Muscle of arm (tissue), 14 donors: ENCODE data around the gene LAPTM4A. TPM values are rescaled to one million over a fixed set of nuclear protein-coding genes. Genes with fewer than 3 reads are reported as not detected.
"Not testable (repeated sequence)": the region's sequence is repeated elsewhere in the genome, so short reads cannot be mapped to it uniquely, and the experiment has no call there.

Experiments used
- DNase-seq: peaks from one replicate; pipeline ENCODE4 v3.0.0-alpha.2; 2013
- long read RNA-seq, 11 donors: transcript quantifications; one replicate each; lab custom pipeline, GENCODE V29; 2026
- polyA plus RNA-seq, 12 donors: library from polyadenylated mRNA; unstranded; fragments of 120-200 nt; gene quantifications; one replicate each; pipeline ENCODE4 v1.2.1, GENCODE V29; 2013; ENCODE audit not compliant: insufficient read length in 12 of 12

Gene LAPTM4A
- polyA plus RNA-seq: 100 to 1,000 TPM in 11 of 12 donors, not detected in 1; 297 to 476 (median 385) TPM
- long read RNA-seq, donor 1, transcript LAPTM4A-201 (7 exons, 1,765 nt): major isoform, 179 of 356 reads
- long read RNA-seq, donor 1, transcript LAPTM4A-202 (3 exons, 487 nt): minor isoform, 9 of 356 reads
- long read RNA-seq, donor 1, partial matches to known transcripts: 159 of 356 reads
- long read RNA-seq, donor 1, other reads (novel, unspliced or antisense): 9 of 356 reads
- long read RNA-seq, donor 2, transcript LAPTM4A-202 (3 exons, 487 nt): minor isoform, 5 of 419 reads
- long read RNA-seq, donor 2, transcript LAPTM4A-201 (7 exons, 1,765 nt): major isoform, 306 of 419 reads
- long read RNA-seq, donor 2, partial matches to known transcripts: 108 of 419 reads
- long read RNA-seq, donor 2, other reads (novel, unspliced or antisense): 0 of 419 reads
- long read RNA-seq, donor 3, transcript LAPTM4A-201 (7 exons, 1,765 nt): major isoform, 142 of 180 reads
- long read RNA-seq, donor 3, partial matches to known transcripts: 36 of 180 reads
- long read RNA-seq, donor 3, other reads (novel, unspliced or antisense): 0 of 180 reads
- long read RNA-seq, donor 4, transcript LAPTM4A-201 (7 exons, 1,765 nt): major isoform, 101 of 146 reads
- long read RNA-seq, donor 4, partial matches to known transcripts: 45 of 146 reads
- long read RNA-seq, donor 4, other reads (novel, unspliced or antisense): 0 of 146 reads
- long read RNA-seq, donor 5, transcript LAPTM4A-201 (7 exons, 1,765 nt): major isoform, 434 of 694 reads
- long read RNA-seq, donor 5, transcript LAPTM4A-202 (3 exons, 487 nt): minor isoform, 5 of 694 reads
- long read RNA-seq, donor 5, partial matches to known transcripts: 243 of 694 reads
- long read RNA-seq, donor 5, other reads (novel, unspliced or antisense): 12 of 694 reads
- long read RNA-seq, donor 6, transcript LAPTM4A-201 (7 exons, 1,765 nt): major isoform, 148 of 327 reads
- long read RNA-seq, donor 6, partial matches to known transcripts: 175 of 327 reads
- long read RNA-seq, donor 6, other reads (novel, unspliced or antisense): 0 of 327 reads
- long read RNA-seq, donor 7, transcript LAPTM4A-201 (7 exons, 1,765 nt): major isoform, 117 of 160 reads
- long read RNA-seq, donor 7, partial matches to known transcripts: 40 of 160 reads
- long read RNA-seq, donor 7, other reads (novel, unspliced or antisense): 0 of 160 reads
- long read RNA-seq, donor 8, transcript LAPTM4A-201 (7 exons, 1,765 nt): major isoform, 308 of 460 reads
- long read RNA-seq, donor 8, partial matches to known transcripts: 129 of 460 reads
- long read RNA-seq, donor 8, other reads (novel, unspliced or antisense): 21 of 460 reads
- long read RNA-seq, donor 9, transcript LAPTM4A-201 (7 exons, 1,765 nt): major isoform, 180 of 278 reads
- long read RNA-seq, donor 9, transcript LAPTM4A-202 (3 exons, 487 nt): minor isoform, 6 of 278 reads
- long read RNA-seq, donor 9, partial matches to known transcripts: 92 of 278 reads
- long read RNA-seq, donor 9, other reads (novel, unspliced or antisense): 0 of 278 reads
- long read RNA-seq, donor 10, transcript LAPTM4A-201 (7 exons, 1,765 nt): major isoform, 248 of 336 reads
- long read RNA-seq, donor 10, partial matches to known transcripts: 76 of 336 reads
- long read RNA-seq, donor 10, other reads (novel, unspliced or antisense): 9 of 336 reads
- long read RNA-seq, donor 11, transcript LAPTM4A-201 (7 exons, 1,765 nt): major isoform, 336 of 477 reads
- long read RNA-seq, donor 11, partial matches to known transcripts: 133 of 477 reads
- long read RNA-seq, donor 11, other reads (novel, unspliced or antisense): 8 of 477 reads

GRCh38 chr2:20051532-20052228, at the start of gene LAPTM4A:
TSS of gene LAPTM4A (minus strand) at chr2:20051628. CDS start at chr2:20051520, 108 bp downstream.
- DNase-seq: peak; percentile 100

- no peak for DNase-seq
These were observed 49.3 kb upstream of the LAPTM4A start for GRCh38 chr2:20100711-20101110.

- no peak for DNase-seq
These were observed 48.4 kb upstream of the LAPTM4A start for GRCh38 chr2:20099780-20100179.

- DNase-seq: peak; percentile 86
These were observed 46.7 kb upstream of the LAPTM4A start for GRCh38 chr2:20097889-20098714.

GRCh38 chr2:20095469-20095868, 44.0 kb upstream of the LAPTM4A start:
- DNase-seq: no peak

GRCh38 chr2:20094955-20095354, 43.5 kb upstream of the LAPTM4A start:
- DNase-seq: no peak

- DNase-seq: no peak
These were observed 42.8 kb upstream of the LAPTM4A start for GRCh38 chr2:20094142-20094755.

- peak; percentile 74 for DNase-seq
These were observed 42.1 kb upstream of the LAPTM4A start for GRCh38 chr2:20093263-20094141.

- no peak for DNase-seq
These were observed 41.4 kb upstream of the LAPTM4A start for GRCh38 chr2:20092901-20093235.

- DNase-seq: no peak
These were observed 40.9 kb upstream of the LAPTM4A start for GRCh38 chr2:20092226-20092900.

GRCh38 chr2:20091305-20091991, 40.0 kb upstream of the LAPTM4A start:
- DNase-seq: peak; percentile 91

- DNase-seq: no peak
These were observed 38.5 kb upstream of the LAPTM4A start for GRCh38 chr2:20089715-20090464.

GRCh38 chr2:20085909-20086308, 34.5 kb upstream of the LAPTM4A start:
- DNase-seq: not testable (repeated sequence)

- not testable (repeated sequence) for DNase-seq
These were observed 31.4 kb upstream of the LAPTM4A start for GRCh38 chr2:20082812-20083211.

- no peak for DNase-seq
These were observed 30.4 kb upstream of the LAPTM4A start for GRCh38 chr2:20081841-20082240.
